Left lung (tissue), 10 donors: ENCODE results near the gene SPEG. TPM values are rescaled to one million over a fixed set of nuclear protein-coding genes. Genes with fewer than 3 reads are reported as not detected.
"Not testable (repeated sequence)": the region's sequence is repeated elsewhere in the genome, so short reads cannot be mapped to it uniquely, and the experiment has no call there.

Experiments used
- ATAC-seq: fragments of 200-7000 bp; cut with Tn5 transposase; one replicate; pipeline ENCODE4 v1.9.1; 2020; ENCODE audit warnings: moderate library complexity
- DNase-seq, 4 donors: peaks; one replicate each; pipeline ENCODE4 v3.0.0-alpha.2; 2013 to 2020
- H3K27ac ChIP-seq, 2 donors: fragments of 200-600 bp; sonication (generic) in 1 of 2; one replicate each; pipeline versions ENCODE4 v1.5.0 to v1.8.0; 2020 to 2021
- H3K27me3 ChIP-seq, 2 donors: fragments of 200-600 bp; sonication (generic) in 1 of 2; one replicate each; pipeline versions ENCODE4 v1.5.0 to v1.8.0; 2020 to 2021
- H3K36me3 ChIP-seq, 2 donors: fragments of 200-600 bp; sonication (generic) in 1 of 2; one replicate each; pipeline versions ENCODE4 v1.5.0 to v1.8.0; 2020 to 2021
- H3K4me1 ChIP-seq, 2 donors: fragments of 200-600 bp; one replicate each; pipeline ENCODE4 v1.8.0; 2021
- H3K4me3 ChIP-seq, 2 donors: fragments of 200-600 bp; sonication (generic) in 1 of 2; one replicate each; pipeline versions ENCODE4 v1.5.0 to v1.8.0; 2020 to 2021; ENCODE audit warnings: mild to moderate bottlenecking in 1 of 2
- H3K9me3 ChIP-seq, 2 donors: fragments of 200-600 bp; sonication (generic) in 1 of 2; one replicate each; pipeline versions ENCODE4 v1.5.0 to v1.8.0; 2020 to 2021
- CTCF ChIP-seq, 2 donors: fragments of 200-600 bp; sonication (generic) in 1 of 2; IDR thresholded peaks; one replicate each; pipeline versions ENCODE4 v1.5.0 to v1.8.0; 2021; ENCODE audit warnings: antibody characterized with exemption in 2 of 2
- intact Hi-C, 2 donors: fragments of 100-400 bp; cut with DNase I; formaldehyde crosslinking; loops; one replicate each; pipeline versions ENCODE4 v1.11.2 to v1.14.2; 2022
- polyA plus RNA-seq, 6 donors: library from polyadenylated mRNA; unstranded; fragments of 120-200 nt; gene quantifications; one replicate each; pipeline ENCODE4 v1.2.1, GENCODE V29; 2013; ENCODE audit not compliant: insufficient read length in 6 of 6
- total RNA-seq, 2 donors: library from RNA; stranded (reverse); fragmentation: NEBNext Ultra II Directional; extraction: Animal tissue kit (Norgen Biotek cat#: 25700); gene quantifications; one replicate each; pipeline ENCODE4 v1.2.1, GENCODE V29; 2021
- donor health status: DM: no; HTN: yes; CAD: no.
- donor health status: DM: no; HTN: no; CAD: no.

SPEG gene
- total and polyA plus RNA-seq, 8 donors: 7.3 to 34.2 (median 25.1) TPM

GRCh38 chr2:219405451-219405850, 29.2 kb upstream of the SPEG start:
- Histone ChIP-seq H3K27ac (no peak overlapping the region), H3K27me3 (peaks cover 0 to 24% of the 10 kb centered on the region in 2 donors)
- intact Hi-C loops: no loop called here

GRCh38 chr2:219405958-219406860, 28.4 kb upstream of the SPEG start:
- TF ChIP-seq CTCF (IDR thresholded peaks at IDR 0.05): no peak
- Histone ChIP-seq H3K4me1 (no peaks in the 10 kb centered on the region), H3K4me3 (no peak overlapping the region), H3K36me3 (no peaks in the 10 kb centered on the region), H3K27me3 (peaks cover 0 to 26% of the 10 kb centered on the region in 2 donors), H3K9me3 (no peaks in the 10 kb centered on the region), H3K27ac (no peak overlapping the region)
- intact Hi-C loops: no loop called here
- no peak for DNase-seq
- peak; percentile 52 for ATAC-seq

More at GRCh38 chr2:219405451-219405850, 29.2 kb upstream of the SPEG start:
- ATAC-seq (no peak), DNase-seq (no peak)
- H3K4me1 ChIP-seq: no peaks in the 10 kb centered on the region
- no peak overlapping the region for H3K4me3 ChIP-seq
- TF ChIP-seq CTCF (IDR thresholded peaks at IDR 0.05): no peak
- H3K36me3 ChIP-seq: no peaks in the 10 kb centered on the region
- H3K9me3 ChIP-seq: no peaks in the 10 kb centered on the region

DNA sequence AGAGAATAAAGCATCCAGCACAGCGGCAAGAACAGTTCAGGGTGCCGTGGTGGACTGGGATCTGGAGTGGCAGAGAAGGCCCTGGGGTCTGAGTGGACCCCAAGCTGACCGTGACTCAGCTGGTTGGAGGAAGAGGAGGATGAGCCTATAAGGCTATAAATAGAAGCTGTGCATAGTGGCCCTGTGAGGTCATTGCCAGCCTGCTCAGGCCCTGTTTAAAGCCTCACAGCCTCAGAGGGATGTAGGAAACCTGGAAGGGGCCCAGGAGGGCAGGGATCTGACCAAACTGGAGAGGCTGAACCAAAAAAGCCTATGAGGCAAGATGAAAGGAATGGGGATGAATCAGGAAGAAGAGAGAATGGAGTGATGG, 27.8 kb upstream of the SPEG start:
- TF ChIP-seq CTCF (IDR thresholded peaks at IDR 0.05): no peak
- Histone ChIP-seq H3K27ac (no peak overlapping the region), H3K27me3 (peaks cover 0 to 32% of the 10 kb centered on the region in 2 donors), H3K4me1 (no peaks in the 10 kb centered on the region), H3K4me3 (no peak overlapping the region), H3K36me3 (no peaks in the 10 kb centered on the region), H3K9me3 (no peaks in the 10 kb centered on the region)
- no peak for DNase-seq
- intact Hi-C loops: no loop called here
- ATAC-seq: no peak

DNA sequence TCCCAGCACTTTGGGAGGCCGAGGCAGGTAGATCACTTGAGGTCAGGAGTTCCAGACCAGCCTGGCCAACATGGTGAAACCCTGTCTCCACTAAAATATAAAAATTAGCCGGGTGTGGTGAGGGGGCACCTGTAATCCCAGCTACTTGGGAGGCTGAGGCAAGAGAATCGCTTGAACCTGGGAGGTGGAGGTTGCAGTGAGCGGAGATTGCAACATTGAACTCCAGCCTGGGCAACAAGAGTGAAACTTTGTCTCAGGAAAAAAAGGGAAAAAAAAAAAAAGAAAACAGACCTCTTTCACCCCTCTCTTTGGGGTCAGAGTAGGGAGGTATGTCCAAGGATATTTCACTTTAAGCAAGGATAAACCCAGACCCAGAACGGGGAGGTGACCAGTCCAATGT, 27.3 kb upstream of the SPEG start:
- ATAC-seq, H3K4me1 ChIP-seq, DNase-seq, H3K36me3 ChIP-seq, intact Hi-C loops, H3K9me3 ChIP-seq, H3K27ac ChIP-seq, H3K4me3 ChIP-seq: not testable (repeated sequence)
- H3K27me3 ChIP-seq: peaks cover 0 to 37% of the 10 kb centered on the region in 2 donors

- ATAC-seq: no peak
- TF ChIP-seq CTCF (IDR thresholded peaks at IDR 0.05): no peak
- Histone ChIP-seq H3K27ac (no peak overlapping the region), H3K9me3 (no peaks in the 10 kb centered on the region), H3K27me3 (peaks cover 0 to 44% of the 10 kb centered on the region in 2 donors), H3K4me3 (no peak overlapping the region), H3K36me3 (no peaks in the 10 kb centered on the region), H3K4me1 (no peaks in the 10 kb centered on the region)
- intact Hi-C loops: no loop called here
- no peak for DNase-seq
Measured at GRCh38 chr2:219408204-219408603, 26.4 kb upstream of the SPEG start.
